ENCODE results near the gene LRMDA.

LRMDA gene

DNA sequence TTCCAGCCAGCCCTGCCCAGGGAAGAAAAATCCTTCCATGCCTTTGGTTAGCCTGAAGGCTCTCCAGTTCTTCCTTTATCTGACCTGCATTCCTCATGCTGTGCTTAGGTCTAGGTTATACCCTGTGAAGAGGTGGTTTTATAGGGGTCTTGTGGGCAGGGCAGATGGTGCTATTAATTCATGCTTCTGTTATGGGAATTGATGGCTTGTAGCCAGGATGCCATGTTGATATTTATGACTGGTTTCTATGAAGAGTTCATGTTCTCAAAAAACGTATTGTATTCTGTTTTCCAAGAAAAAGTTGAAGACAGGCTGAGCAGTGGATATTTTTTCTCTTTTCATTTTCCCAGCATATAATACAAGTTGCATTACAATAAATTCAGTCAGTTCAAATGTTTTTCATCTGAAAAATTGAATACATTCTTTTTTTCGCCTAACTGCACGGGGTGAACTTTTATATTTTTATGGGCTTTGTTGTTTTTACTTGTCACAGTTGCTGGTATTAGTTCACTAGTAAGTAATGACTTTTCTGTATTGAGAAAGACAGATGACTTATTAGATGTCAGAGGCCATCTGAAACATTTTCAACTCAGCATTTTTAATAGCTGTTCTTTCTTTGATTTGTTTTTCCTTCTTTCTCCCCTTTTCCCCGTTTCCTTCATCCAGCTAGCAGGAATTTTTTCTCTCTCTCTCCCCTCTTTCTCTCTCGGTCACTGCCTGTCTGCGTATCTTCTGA, 322.8 kb downstream of the LRMDA start:
- TF ChIP-seq EZH2phosphoT487 (IDR thresholded peaks at IDR 0.05; ENCODE audit: low read depth) = no peak
- TF ChIP-seq, protein P1, sequence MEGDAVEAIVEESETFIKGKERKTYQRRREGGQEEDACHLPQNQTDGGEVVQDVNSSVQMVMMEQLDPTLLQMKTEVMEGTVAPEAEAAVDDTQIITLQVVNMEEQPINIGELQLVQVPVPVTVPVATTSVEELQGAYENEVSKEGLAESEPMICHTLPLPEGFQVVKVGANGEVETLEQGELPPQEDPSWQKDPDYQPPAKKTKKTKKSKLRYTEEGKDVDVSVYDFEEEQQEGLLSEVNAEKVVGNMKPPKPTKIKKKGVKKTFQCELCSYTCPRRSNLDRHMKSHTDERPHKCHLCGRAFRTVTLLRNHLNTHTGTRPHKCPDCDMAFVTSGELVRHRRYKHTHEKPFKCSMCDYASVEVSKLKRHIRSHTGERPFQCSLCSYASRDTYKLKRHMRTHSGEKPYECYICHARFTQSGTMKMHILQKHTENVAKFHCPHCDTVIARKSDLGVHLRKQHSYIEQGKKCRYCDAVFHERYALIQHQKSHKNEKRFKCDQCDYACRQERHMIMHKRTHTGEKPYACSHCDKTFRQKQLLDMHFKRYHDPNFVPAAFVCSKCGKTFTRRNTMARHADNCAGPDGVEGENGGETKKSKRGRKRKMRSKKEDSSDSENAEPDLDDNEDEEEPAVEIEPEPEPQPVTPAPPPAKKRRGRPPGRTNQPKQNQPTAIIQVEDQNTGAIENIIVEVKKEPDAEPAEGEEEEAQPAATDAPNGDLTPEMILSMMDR (IDR thresholded peaks at IDR 0.05; ENCODE audit: low read depth, low read length) = no peak
- H2AFZ ChIP-seq (ENCODE audit: low read depth, low read length) = no peak overlapping the region
- no peak overlapping the region for H3K4me3 ChIP-seq (ENCODE audit: low read length)
- H3K27ac ChIP-seq (ENCODE audit: low read length) = no peak overlapping the region
- H3K79me2 ChIP-seq (ENCODE audit: low read length) = no peaks in the 10 kb centered on the region
- H3K36me3 ChIP-seq (replicated peaks; ENCODE audit: low read depth, low read length) = no peaks in the 10 kb centered on the region
- H3K9me3 ChIP-seq (ENCODE audit: insufficient read depth, low read length) = no peaks in the 10 kb centered on the region
- H4K20me1 ChIP-seq (ENCODE audit: insufficient read depth, low read length) = no peaks in the 10 kb centered on the region
- no peaks in the 10 kb centered on the region for H3K27me3 ChIP-seq (ENCODE audit: low read depth, low read length)
- H3K4me2 ChIP-seq (ENCODE audit: low read length) = no peak overlapping the region
- no peaks in the 10 kb centered on the region for H3K4me1 ChIP-seq (ENCODE audit: low read length)
- H3K9ac ChIP-seq (ENCODE audit: low read length) = no peak overlapping the region

DNA sequence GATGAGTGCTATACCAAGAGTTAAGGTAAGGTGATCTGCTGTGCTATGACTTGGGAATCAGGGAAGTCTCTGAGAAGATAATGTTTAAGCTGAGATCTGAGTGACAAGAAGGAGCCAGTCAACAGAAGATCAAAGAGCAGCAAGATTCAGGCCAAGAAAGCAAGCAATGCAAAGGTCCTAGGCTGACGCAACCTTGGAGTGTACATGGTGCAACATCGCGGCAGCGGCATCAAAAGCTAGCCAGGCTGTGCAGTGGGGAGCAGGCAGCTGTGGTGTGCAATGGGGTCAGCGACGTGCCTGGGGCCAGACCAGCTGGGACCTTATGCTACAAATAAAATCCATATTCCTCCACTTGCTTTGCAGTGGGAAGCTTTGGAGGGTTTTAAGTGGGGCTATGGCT, 324.1 kb downstream of the LRMDA start:
- no peak overlapping the region for H2AFZ ChIP-seq (ENCODE audit: low read depth, low read length)
- H3K4me1 ChIP-seq (ENCODE audit: low read length) = no peaks in the 10 kb centered on the region
- no peaks in the 10 kb centered on the region for H4K20me1 ChIP-seq (ENCODE audit: insufficient read depth, low read length)
- no peak overlapping the region for H3K27ac ChIP-seq (ENCODE audit: low read length)
- H3K27me3 ChIP-seq (ENCODE audit: low read depth, low read length) = no peaks in the 10 kb centered on the region
- H3K36me3 ChIP-seq (replicated peaks; ENCODE audit: low read depth, low read length) = no peaks in the 10 kb centered on the region
- no peaks in the 10 kb centered on the region for H3K9me3 ChIP-seq (ENCODE audit: insufficient read depth, low read length)
- H3K79me2 ChIP-seq (ENCODE audit: low read length) = no peaks in the 10 kb centered on the region
- H3K4me2 ChIP-seq (ENCODE audit: low read length) = no peak overlapping the region
- H3K9ac ChIP-seq (ENCODE audit: low read length) = no peak overlapping the region
- TF ChIP-seq, protein P1 (IDR thresholded peaks at IDR 0.05; ENCODE audit: low read depth, low read length) = no peak
- TF ChIP-seq EZH2phosphoT487 (IDR thresholded peaks at IDR 0.05; ENCODE audit: low read depth) = no peak
- H3K4me3 ChIP-seq (ENCODE audit: low read length) = no peak overlapping the region

GRCh38 chr10:75761289-75761688, 329.9 kb downstream of the LRMDA start:
- Histone ChIP-seq H3K4me1 (ENCODE audit: low read length) (peaks cover 11% of the 10 kb centered on the region; the same call in 1 of the 2 replicates), H3K9ac (ENCODE audit: low read length) (no peak overlapping the region), H2AFZ (ENCODE audit: low read depth, low read length) (no peak overlapping the region), H3K27me3 (ENCODE audit: low read depth, low read length) (no peaks in the 10 kb centered on the region), H3K4me2 (ENCODE audit: low read length) (no peak overlapping the region), H3K9me3 (ENCODE audit: insufficient read depth, low read length) (no peaks in the 10 kb centered on the region), H3K4me3 (ENCODE audit: low read length) (no peak overlapping the region), H3K36me3 (replicated peaks; ENCODE audit: low read depth, low read length) (no peaks in the 10 kb centered on the region), H3K79me2 (ENCODE audit: low read length) (no peaks in the 10 kb centered on the region), H3K27ac (ENCODE audit: low read length) (no peak overlapping the region), H4K20me1 (ENCODE audit: insufficient read depth, low read length) (no peaks in the 10 kb centered on the region)
- TF ChIP-seq, protein P1 (IDR thresholded peaks at IDR 0.05; ENCODE audit: low read depth, low read length) = no peak
- no peak for TF ChIP-seq EZH2phosphoT487 (IDR thresholded peaks at IDR 0.05; ENCODE audit: low read depth)

DNA sequence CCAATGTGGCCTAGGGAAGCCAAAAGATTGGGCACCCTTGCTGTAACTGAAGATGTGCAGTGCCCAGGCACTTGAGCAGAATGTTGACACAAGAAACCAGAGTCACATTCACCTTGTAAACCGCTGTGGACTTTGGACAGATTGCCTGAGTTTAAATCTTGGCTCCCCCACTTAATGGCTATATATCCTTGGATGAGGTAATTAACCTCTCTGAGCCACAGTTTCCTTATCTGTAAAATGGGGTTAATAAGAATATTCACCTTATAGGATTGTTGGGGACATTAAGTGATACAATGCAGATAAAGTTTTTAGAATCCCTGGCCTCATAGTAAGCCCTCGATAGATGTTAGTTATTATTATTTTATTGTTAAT, 331.0 kb downstream of the LRMDA start:
- no peak overlapping the region for H3K27ac ChIP-seq (ENCODE audit: low read length)
- H3K4me2 ChIP-seq (ENCODE audit: low read length) = no peak overlapping the region
- H3K27me3 ChIP-seq (ENCODE audit: low read depth, low read length) = no peaks in the 10 kb centered on the region
- no peaks in the 10 kb centered on the region for H4K20me1 ChIP-seq (ENCODE audit: insufficient read depth, low read length)
- no peak overlapping the region for H3K9ac ChIP-seq (ENCODE audit: low read length)
- no peaks in the 10 kb centered on the region for H3K79me2 ChIP-seq (ENCODE audit: low read length)
- H3K36me3 ChIP-seq (replicated peaks; ENCODE audit: low read depth, low read length) = no peaks in the 10 kb centered on the region
- H3K4me3 ChIP-seq (ENCODE audit: low read length) = no peak overlapping the region
- TF ChIP-seq, protein P1 (IDR thresholded peaks at IDR 0.05; ENCODE audit: low read depth, low read length) = no peak
- TF ChIP-seq EZH2phosphoT487 (IDR thresholded peaks at IDR 0.05; ENCODE audit: low read depth) = no peak
- H3K4me1 ChIP-seq (ENCODE audit: low read length) = peaks cover 11% of the 10 kb centered on the region; the same call in 1 of the 2 replicates
- H2AFZ ChIP-seq (ENCODE audit: low read depth, low read length) = no peak overlapping the region
- no peaks in the 10 kb centered on the region for H3K9me3 ChIP-seq (ENCODE audit: insufficient read depth, low read length)

Data from OCI-LY3 (cell line).